Osteoblast (primary cell): ENCODE measurements around the gene BIN1. TPM values are rescaled to one million over a fixed set of nuclear protein-coding genes. Genes with fewer than 3 reads are reported as not detected.

ENCODE experiments used
- DNase-seq: peaks from one replicate; pipeline ENCODE4 v3.0.0; 2011; ENCODE audit warnings: low spot score, mixed read lengths; ENCODE audit not compliant: insufficient read length; ENCODE audit errors: missing footprints
- H2AFZ ChIP-seq: 2 replicates; pipeline ENCODE4 v1.6.0; 2011; ENCODE audit warnings: mild to moderate bottlenecking, low read length
- H3K27ac ChIP-seq: 2 replicates; pipeline ENCODE4 v1.5.1; 2011; ENCODE audit warnings: mild to moderate bottlenecking, low read depth, low read length, moderate library complexity
- H3K27me3 ChIP-seq: 2 replicates; pipeline ENCODE4 v1.6.0; 2012; ENCODE audit warnings: mild to moderate bottlenecking, control low read depth, inconsistent platforms, low read length, moderate library complexity; ENCODE audit not compliant: insufficient read depth
- H3K36me3 ChIP-seq: 2 replicates; pipeline ENCODE4 v1.5.1; 2011; ENCODE audit warnings: mild to moderate bottlenecking, low read length, control low read depth, moderate library complexity; ENCODE audit not compliant: insufficient read depth
- H3K4me1 ChIP-seq: 2 replicates; pipeline ENCODE4 v1.5.1; 2011; ENCODE audit warnings: mild to moderate bottlenecking, low read length, control low read depth, moderate library complexity; ENCODE audit not compliant: insufficient read depth
- H3K4me2 ChIP-seq: 2 replicates; pipeline ENCODE4 v1.6.0; 2011; ENCODE audit warnings: mild to moderate bottlenecking, low read length; ENCODE audit not compliant: insufficient read depth
- H3K4me3 ChIP-seq: fragments of 200-600 bp; sonication (generic); 3 replicates; pipeline ENCODE4 v1.5.1; 2012; ENCODE audit warnings: mild to moderate bottlenecking, low read length, inconsistent platforms; ENCODE audit not compliant: insufficient read depth
- H3K79me2 ChIP-seq: 2 replicates; pipeline ENCODE4 v1.6.0; 2012; ENCODE audit warnings: mild to moderate bottlenecking, low read length, control low read depth, inconsistent platforms; ENCODE audit not compliant: insufficient read depth
- H3K9me3 ChIP-seq: 2 replicates; pipeline ENCODE4 v1.5.1; 2011; ENCODE audit warnings: low read depth, low read length, control low read depth
- H4K20me1 ChIP-seq: 2 replicates; pipeline ENCODE4 v1.6.0; 2012; ENCODE audit warnings: mild to moderate bottlenecking, low read length, control low read depth; ENCODE audit not compliant: insufficient read depth
- total RNA-seq: library from RNA; depleted of rRNA; stranded (reverse); fragments of >200 nt; gene quantifications from 2 replicates; pipeline ENCODE4 v1.2.3, GENCODE V29; 2012
- TF ChIP-seq, protein P1 (sequence below): IDR thresholded peaks from 2 replicates; pipeline ENCODE4 v1.5.1; 2011; ENCODE audit warnings: mild to moderate bottlenecking, low read depth, low read length, moderate library complexity; ENCODE audit errors: extremely low read depth

Gene BIN1
- total RNA-seq, 1 donor, result 85.4 TPM

GRCh38 chr2:127015106-127015910, 91.6 kb downstream of the BIN1 start:
- TF ChIP-seq, protein P1, sequence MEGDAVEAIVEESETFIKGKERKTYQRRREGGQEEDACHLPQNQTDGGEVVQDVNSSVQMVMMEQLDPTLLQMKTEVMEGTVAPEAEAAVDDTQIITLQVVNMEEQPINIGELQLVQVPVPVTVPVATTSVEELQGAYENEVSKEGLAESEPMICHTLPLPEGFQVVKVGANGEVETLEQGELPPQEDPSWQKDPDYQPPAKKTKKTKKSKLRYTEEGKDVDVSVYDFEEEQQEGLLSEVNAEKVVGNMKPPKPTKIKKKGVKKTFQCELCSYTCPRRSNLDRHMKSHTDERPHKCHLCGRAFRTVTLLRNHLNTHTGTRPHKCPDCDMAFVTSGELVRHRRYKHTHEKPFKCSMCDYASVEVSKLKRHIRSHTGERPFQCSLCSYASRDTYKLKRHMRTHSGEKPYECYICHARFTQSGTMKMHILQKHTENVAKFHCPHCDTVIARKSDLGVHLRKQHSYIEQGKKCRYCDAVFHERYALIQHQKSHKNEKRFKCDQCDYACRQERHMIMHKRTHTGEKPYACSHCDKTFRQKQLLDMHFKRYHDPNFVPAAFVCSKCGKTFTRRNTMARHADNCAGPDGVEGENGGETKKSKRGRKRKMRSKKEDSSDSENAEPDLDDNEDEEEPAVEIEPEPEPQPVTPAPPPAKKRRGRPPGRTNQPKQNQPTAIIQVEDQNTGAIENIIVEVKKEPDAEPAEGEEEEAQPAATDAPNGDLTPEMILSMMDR, result no peak
- no peaks in the 10 kb centered on the region for H3K9me3 ChIP-seq
- no peak for DNase-seq

GRCh38 chr2:127014630-127015029, 92.3 kb downstream of the BIN1 start:
- no peaks in the 10 kb centered on the region for H3K36me3 ChIP-seq
- peaks cover 16% of the 10 kb centered on the region for H3K4me1 ChIP-seq
- no peak overlapping the region for H2AFZ ChIP-seq
- H3K9me3 ChIP-seq, result no peaks in the 10 kb centered on the region
- DNase-seq, result peak; percentile 87
- peak overlapping the region; percentile 75 for H3K27ac ChIP-seq
- TF ChIP-seq, protein P1, result no peak
- peak overlapping the region; percentile 1 for H3K4me2 ChIP-seq
- no peak overlapping the region for H3K4me3 ChIP-seq
- H4K20me1 ChIP-seq, result no peaks in the 10 kb centered on the region
- H3K27me3 ChIP-seq, result peaks cover 17% of the 10 kb centered on the region
- H3K79me2 ChIP-seq, result no peaks in the 10 kb centered on the region

More at GRCh38 chr2:127015106-127015910, 91.6 kb downstream of the BIN1 start:
- Histone ChIP-seq H3K4me3 (no peak overlapping the region), H3K79me2 (no peaks in the 10 kb centered on the region), H3K36me3 (no peaks in the 10 kb centered on the region), H2AFZ (peak overlapping the region; percentile 1), H3K4me1 (peaks cover 16% of the 10 kb centered on the region), H3K27me3 (peaks cover 17% of the 10 kb centered on the region), H4K20me1 (no peaks in the 10 kb centered on the region), H3K4me2 (peak overlapping the region; percentile 1), H3K27ac (peak overlapping the region; percentile 75)

DNA sequence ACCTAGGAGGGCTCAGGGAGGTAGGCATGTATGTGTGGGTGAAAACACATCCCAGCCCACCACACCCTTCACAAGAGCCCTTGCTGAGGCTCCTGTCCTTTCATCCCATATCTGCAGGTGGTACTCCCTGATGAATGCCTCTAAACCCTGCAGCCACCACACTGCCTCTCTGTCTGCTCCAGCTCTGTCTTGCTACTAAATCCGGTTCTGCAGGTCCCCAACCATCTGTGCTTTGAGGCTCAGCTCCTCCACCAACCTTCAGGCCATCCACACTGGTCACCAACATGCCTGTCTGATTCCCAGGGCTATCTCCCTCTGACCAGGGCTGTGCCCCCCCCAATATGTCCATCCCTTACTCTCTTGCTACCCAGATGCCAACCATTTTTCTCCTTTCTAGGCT, 92.7 kb downstream of the BIN1 start:
- no peaks in the 10 kb centered on the region for H4K20me1 ChIP-seq
- peak overlapping the region; percentile 75 for H3K27ac ChIP-seq
- H3K9me3 ChIP-seq, result no peaks in the 10 kb centered on the region
- H3K4me1 ChIP-seq, result peaks cover 16% of the 10 kb centered on the region
- TF ChIP-seq, protein P1, result no peak
- peaks cover 15% of the 10 kb centered on the region for H3K27me3 ChIP-seq
- DNase-seq, result no peak
- no peaks in the 10 kb centered on the region for H3K36me3 ChIP-seq
- H3K4me2 ChIP-seq, result no peak overlapping the region
- H2AFZ ChIP-seq, result no peak overlapping the region
- H3K79me2 ChIP-seq, result no peaks in the 10 kb centered on the region
- no peak overlapping the region for H3K4me3 ChIP-seq

GRCh38 chr2:127012868-127013267, 94.1 kb downstream of the BIN1 start:
- no peak for DNase-seq
- TF ChIP-seq, protein P1, result no peak
- peaks cover 19% of the 10 kb centered on the region for H3K4me1 ChIP-seq
- peaks cover 11% of the 10 kb centered on the region for H3K27me3 ChIP-seq
- no peaks in the 10 kb centered on the region for H3K36me3 ChIP-seq
- no peaks in the 10 kb centered on the region for H3K79me2 ChIP-seq
- H3K4me2 ChIP-seq, result no peak overlapping the region
- H3K27ac ChIP-seq, result no peak overlapping the region
- H4K20me1 ChIP-seq, result no peaks in the 10 kb centered on the region
- H2AFZ ChIP-seq, result no peak overlapping the region
- no peaks in the 10 kb centered on the region for H3K9me3 ChIP-seq
- H3K4me3 ChIP-seq, result no peak overlapping the region
